IPS DF 6.9 (cell line): ENCODE data around the gene EOGT.

Source experiments
- DNase-seq: peaks from one replicate; pipeline ENCODE4 v3.0.0-alpha.2; 2013; ENCODE audit warnings: low read depth, low spot score
- H3K27ac ChIP-seq: one replicate; pipeline ENCODE4 v1.5.1; 2013; ENCODE audit warnings: low read length, control low read depth
- H3K27me3 ChIP-seq: 2 replicates; pipeline ENCODE4 v1.6.1; 2013; ENCODE audit warnings: mild to moderate bottlenecking, low read length; ENCODE audit not compliant: control insufficient read depth, insufficient read depth
- H3K36me3 ChIP-seq: 2 replicates; pipeline ENCODE4 v1.6.1; 2013; ENCODE audit warnings: low read length; ENCODE audit not compliant: control insufficient read depth, insufficient read depth
- H3K4me1 ChIP-seq: 2 replicates; pipeline ENCODE4 v1.6.1; 2013; ENCODE audit warnings: low read length; ENCODE audit not compliant: control insufficient read depth, insufficient read depth
- H3K4me3 ChIP-seq: 2 replicates; pipeline ENCODE4 v1.5.1; 2013; ENCODE audit warnings: mild to moderate bottlenecking, low read length
- H3K9me3 ChIP-seq: 2 replicates; pipeline ENCODE4 v1.6.1; 2013; ENCODE audit warnings: low read length, inconsistent platforms; ENCODE audit not compliant: control insufficient read depth, insufficient read depth
- WGBS: extraction: QIAGEN DNeasy Blood & Tissue Kit; methylation state at CpG from one replicate; pipeline ENCODE4 v1.1.7; 2013; ENCODE audit warnings: mixed read lengths, missing lambda C conversion rate; ENCODE audit not compliant: insufficient read length, insufficient coverage; 5-methylcytosine and 5-hydroxymethylcytosine counted together

EOGT gene

GRCh38 chr3:69032142-69032541 lies 18.7 kb upstream of the EOGT start:
- peaks cover 2% of the 10 kb centered on the region; the same call in 1 of the 2 replicates for H3K36me3 ChIP-seq
- no peak for DNase-seq

GRCh38 chr3:69031635-69032034 lies 18.2 kb upstream of the EOGT start:
- peaks cover 2% of the 10 kb centered on the region; the same call in 1 of the 2 replicates for H3K36me3 ChIP-seq
- WGBS, result no CpG with 5 or more reads among the region's 1 CpG
- no peaks in the 10 kb centered on the region for H3K4me1 ChIP-seq
- no peaks in the 10 kb centered on the region for H3K27me3 ChIP-seq
- no peak overlapping the region for H3K27ac ChIP-seq
- DNase-seq, result no peak
- H3K4me3 ChIP-seq, result no peak overlapping the region
- H3K9me3 ChIP-seq, result no peaks in the 10 kb centered on the region

More at GRCh38 chr3:69032142-69032541, 18.7 kb upstream of the EOGT start:
- WGBS, result no CpG with 5 or more reads among the region's 2 CpGs
- Histone ChIP-seq H3K27me3 (no peaks in the 10 kb centered on the region), H3K9me3 (no peaks in the 10 kb centered on the region), H3K4me1 (no peaks in the 10 kb centered on the region), H3K4me3 (no peak overlapping the region), H3K27ac (no peak overlapping the region)

- H3K4me1 ChIP-seq, result no peaks in the 10 kb centered on the region
- DNase-seq, result no peak
- H3K27ac ChIP-seq, result no peak overlapping the region
- H3K27me3 ChIP-seq, result no peaks in the 10 kb centered on the region
- H3K9me3 ChIP-seq, result no peaks in the 10 kb centered on the region
- no CpG with 5 or more reads among the region's 4 CpGs for WGBS
- H3K4me3 ChIP-seq, result no peak overlapping the region
- H3K36me3 ChIP-seq, result peaks cover 5% of the 10 kb centered on the region; the same call in 1 of the 2 replicates
Observed at GRCh38 chr3:69020857-69021256, 7.4 kb upstream of the EOGT start.

GRCh38 chr3:69020424-69020823 lies 6.9 kb upstream of the EOGT start:
- Histone ChIP-seq H3K36me3 (peaks cover 5% of the 10 kb centered on the region; the same call in 1 of the 2 replicates), H3K9me3 (no peaks in the 10 kb centered on the region), H3K4me1 (no peaks in the 10 kb centered on the region), H3K27me3 (no peaks in the 10 kb centered on the region), H3K27ac (no peak overlapping the region), H3K4me3 (no peak overlapping the region)
- DNase-seq, result no peak
- WGBS, result 100% methylated on average over 1 of the region's 2 CpGs

- Histone ChIP-seq H3K27me3 (no peaks in the 10 kb centered on the region), H3K36me3 (no peaks in the 10 kb centered on the region), H3K27ac (no peak overlapping the region), H3K9me3 (no peaks in the 10 kb centered on the region), H3K4me3 (no peak overlapping the region), H3K4me1 (peaks cover 2% of the 10 kb centered on the region; the same call in 1 of the 2 replicates)
- DNase-seq, result no peak
- no CpG with 5 or more reads among the region's 2 CpGs for WGBS
Observed at GRCh38 chr3:69016901-69017300, 3.4 kb upstream of the EOGT start.

GRCh38 chr3:69016102-69016501 lies 2.6 kb upstream of the EOGT start:
- no CpG with 5 or more reads among the region's 4 CpGs for WGBS

GRCh38 chr3:69014022-69014580 lies 617 bp upstream of the EOGT start:
- no peak for DNase-seq
- peaks cover 2% of the 10 kb centered on the region; the same call in 1 of the 2 replicates for H3K4me1 ChIP-seq
- no peaks in the 10 kb centered on the region for H3K27me3 ChIP-seq
- no peaks in the 10 kb centered on the region for H3K36me3 ChIP-seq
- WGBS, result no CpG with 5 or more reads among the region's 11 CpGs
- H3K27ac ChIP-seq, result no peak overlapping the region
- H3K4me3 ChIP-seq, result peak overlapping the region; percentile 72; the same call in 1 of the 2 replicates
- H3K9me3 ChIP-seq, result no peaks in the 10 kb centered on the region

More at GRCh38 chr3:69016102-69016501, 2.6 kb upstream of the EOGT start:
- H3K4me3 ChIP-seq, result no peak overlapping the region
- H3K27me3 ChIP-seq, result no peaks in the 10 kb centered on the region
- H3K4me1 ChIP-seq, result peaks cover 2% of the 10 kb centered on the region; the same call in 1 of the 2 replicates
- no peaks in the 10 kb centered on the region for H3K36me3 ChIP-seq
- no peak for DNase-seq
- no peaks in the 10 kb centered on the region for H3K9me3 ChIP-seq
- H3K27ac ChIP-seq, result no peak overlapping the region

GRCh38 chr3:69012800-69013252 lies 658 bp downstream of the EOGT start:
- H3K4me1 ChIP-seq, result peaks cover 3% of the 10 kb centered on the region; the same call in 1 of the 2 replicates
- H3K36me3 ChIP-seq, result no peaks in the 10 kb centered on the region
- no peaks in the 10 kb centered on the region for H3K27me3 ChIP-seq
- DNase-seq, result no peak
- H3K4me3 ChIP-seq, result peak overlapping the region; percentile 72; the same call in 1 of the 2 replicates
- no peak overlapping the region for H3K27ac ChIP-seq
- WGBS, result no CpG with 5 or more reads among the region's 36 CpGs
- H3K9me3 ChIP-seq, result no peaks in the 10 kb centered on the region

- H3K27ac ChIP-seq, result no peak overlapping the region
- DNase-seq, result no peak
- no peaks in the 10 kb centered on the region for H3K9me3 ChIP-seq
- H3K4me3 ChIP-seq, result peak overlapping the region; percentile 72; the same call in 1 of the 2 replicates
- no peaks in the 10 kb centered on the region for H3K36me3 ChIP-seq
- peaks cover 3% of the 10 kb centered on the region; the same call in 1 of the 2 replicates for H3K4me1 ChIP-seq
- no CpG with 5 or more reads among the region's 22 CpGs for WGBS
- no peaks in the 10 kb centered on the region for H3K27me3 ChIP-seq
Observed at GRCh38 chr3:69012100-69012799, 1.2 kb downstream of the EOGT start.

GRCh38 chr3:69011096-69011730 lies 2.3 kb downstream of the EOGT start:
- peaks cover 3% of the 10 kb centered on the region; the same call in 1 of the 2 replicates for H3K4me1 ChIP-seq
- no peak overlapping the region for H3K4me3 ChIP-seq
- no CpG with 5 or more reads among the region's 8 CpGs for WGBS
- no peaks in the 10 kb centered on the region for H3K9me3 ChIP-seq
- no peak overlapping the region for H3K27ac ChIP-seq
- H3K27me3 ChIP-seq, result no peaks in the 10 kb centered on the region
- no peak for DNase-seq
- no peaks in the 10 kb centered on the region; the same call in 1 of the 2 replicates for H3K36me3 ChIP-seq
